ENCODE data around the gene EDN1. TPM values are rescaled to one million over a fixed set of nuclear protein-coding genes. Genes with fewer than 3 reads are reported as not detected.

EDN1 gene
- total RNA-seq, 1 experiment from 2014 or later: 25.6 TPM

- Histone ChIP-seq H3F3A (ENCODE audit: low read length, unreplicated experiment) (peaks cover 7% of the 10 kb centered on the region), H3K9me3 (ENCODE audit: low read length) (no peaks in the 10 kb centered on the region), H4K20me1 (ENCODE audit: low read length) (no peaks in the 10 kb centered on the region), H3K4me1 (ENCODE audit: insufficient read depth, low read length) (peaks cover 48% of the 10 kb centered on the region), H3K27me3 (ENCODE audit: low read length) (no peaks in the 10 kb centered on the region), H3K36me3 (ENCODE audit: low read depth, low read length) (no peaks in the 10 kb centered on the region), H3K27ac (ENCODE audit: low read length) (no peak overlapping the region), H3K4me2 (ENCODE audit: low read length) (no peak overlapping the region), H3K79me2 (ENCODE audit: low read length) (no peaks in the 10 kb centered on the region), H3K4me3 (ENCODE audit: low read length) (no peak overlapping the region), H2AFZ (ENCODE audit: low read length) (no peak overlapping the region), H3K9ac (ENCODE audit: low read length) (no peak overlapping the region), H3K9me2 (replicated peaks; ENCODE audit: low read length) (no peaks in the 10 kb centered on the region)
- intact Hi-C loops (cut with micrococcal nuclease): no loop called here
- ChIA-PET POLR2A (ENCODE audit: unreplicated experiment) (no interaction called here), CTCF (no interaction called here)
- BruUV-seq (replicated peaks): no TSS peak
- ATAC-seq (no peak), DNase-seq (no peak)
- TF ChIP-seq EZH2 (IDR thresholded peaks at IDR 0.05; ENCODE audit: low read length, unreplicated experiment): no peak
- TF ChIP-seq EZH2phosphoT487 (IDR thresholded peaks at IDR 0.05; ENCODE audit: borderline replicate concordance, low read length): no peak
- TF ChIP-seq CTCF (conservative IDR thresholded peaks at IDR 0.05; ENCODE audit: low read depth, low read length): no peak
Observed at GRCh38 chr6:12333128-12333527, 43.0 kb downstream of the EDN1 start.

- ChIA-PET CTCF (no interaction called here), POLR2A (ENCODE audit: unreplicated experiment) (interaction anchor here (0.6 to 0.8 kb wide), 2 partner anchors 11 to 24 kb away, joined by 3 read pairs; no protein-coding TSS in a partner anchor)
- Histone ChIP-seq H3F3A (ENCODE audit: low read length, unreplicated experiment) (peaks cover 7% of the 10 kb centered on the region), H3K36me3 (ENCODE audit: low read depth, low read length) (no peaks in the 10 kb centered on the region), H3K4me2 (ENCODE audit: low read length) (peak overlapping the region; percentile 12), H3K9me2 (replicated peaks; ENCODE audit: low read length) (no peaks in the 10 kb centered on the region), H3K79me2 (ENCODE audit: low read length) (no peaks in the 10 kb centered on the region), H3K27ac (ENCODE audit: low read length) (peak overlapping the region; percentile 55), H4K20me1 (ENCODE audit: low read length) (no peaks in the 10 kb centered on the region), H2AFZ (ENCODE audit: low read length) (no peak overlapping the region), H3K9me3 (ENCODE audit: low read length) (no peaks in the 10 kb centered on the region), H3K4me1 (ENCODE audit: insufficient read depth, low read length) (peaks cover 38% of the 10 kb centered on the region), H3K4me3 (ENCODE audit: low read length) (no peak overlapping the region), H3K9ac (ENCODE audit: low read length) (0 out of 2 replicates have a peak overlapping the region, but pooled peaks have one; percentile 7), H3K27me3 (ENCODE audit: low read length) (no peaks in the 10 kb centered on the region)
- DNase-seq (peak; percentile 49), ATAC-seq (peak; percentile 50)
- TF ChIP-seq CTCF (conservative IDR thresholded peaks at IDR 0.05; ENCODE audit: low read depth, low read length): no peak
- TF ChIP-seq EZH2 (IDR thresholded peaks at IDR 0.05; ENCODE audit: low read length, unreplicated experiment): no peak
- TF ChIP-seq EZH2phosphoT487 (IDR thresholded peaks at IDR 0.05; ENCODE audit: borderline replicate concordance, low read length): no peak
- intact Hi-C loops (cut with micrococcal nuclease): no loop called here
- no TSS peak for BruUV-seq (replicated peaks)
Observed at GRCh38 chr6:12334526-12335130, 44.5 kb downstream of the EDN1 start.

GRCh38 chr6:12335131-12335527, 45.0 kb downstream of the EDN1 start:
- peaks cover 38% of the 10 kb centered on the region for H3K4me1 ChIP-seq (ENCODE audit: insufficient read depth, low read length)
- no peaks in the 10 kb centered on the region for H3K9me3 ChIP-seq (ENCODE audit: low read length)
- no peaks in the 10 kb centered on the region for H3K27me3 ChIP-seq (ENCODE audit: low read length)
- H3K79me2 ChIP-seq (ENCODE audit: low read length): no peaks in the 10 kb centered on the region
- ChIA-PET POLR2A (ENCODE audit: unreplicated experiment) (interaction anchor here (0.6 kb wide), 2 partner anchors 23 to 44 kb away, joined by 3 to 9 read pairs; no protein-coding TSS in a partner anchor), CTCF (no interaction called here)
- no peak for DNase-seq
- TF ChIP-seq EZH2 (IDR thresholded peaks at IDR 0.05; ENCODE audit: low read length, unreplicated experiment) (no peak), CTCF (conservative IDR thresholded peaks at IDR 0.05; ENCODE audit: low read depth, low read length) (no peak), EZH2phosphoT487 (IDR thresholded peaks at IDR 0.05; ENCODE audit: borderline replicate concordance, low read length) (no peak)
- peaks cover 7% of the 10 kb centered on the region for H3F3A ChIP-seq (ENCODE audit: low read length, unreplicated experiment)
- no peak overlapping the region for H2AFZ ChIP-seq (ENCODE audit: low read length)
- no peaks in the 10 kb centered on the region for H3K36me3 ChIP-seq (ENCODE audit: low read depth, low read length)
- peak overlapping the region; percentile 12 for H3K4me2 ChIP-seq (ENCODE audit: low read length)
- no TSS peak for BruUV-seq (replicated peaks)
- H3K9me2 ChIP-seq (replicated peaks; ENCODE audit: low read length): no peaks in the 10 kb centered on the region
- 0 out of 2 replicates have a peak overlapping the region, but pooled peaks have one; percentile 7 for H3K9ac ChIP-seq (ENCODE audit: low read length)
- no peak overlapping the region for H3K4me3 ChIP-seq (ENCODE audit: low read length)
- H4K20me1 ChIP-seq (ENCODE audit: low read length): no peaks in the 10 kb centered on the region
- ATAC-seq: peak; percentile 21; the same call in 1 of the 2 replicates
- intact Hi-C loops (cut with micrococcal nuclease): no loop called here
- H3K27ac ChIP-seq (ENCODE audit: low read length): peak overlapping the region; percentile 55
